ENCODE measurements around the gene PACRG.

PACRG gene

GRCh38 chr6:163218361-163218894 is 490.7 kb downstream of the PACRG start:
- DNase-seq: no peak

GRCh38 chr6:163226181-163226835 is 498.5 kb downstream of the PACRG start:
- no peak for DNase-seq

GRCh38 chr6:163226836-163227485 is 499.2 kb downstream of the PACRG start:
- no peak for DNase-seq

GRCh38 chr6:163228041-163228440 is 500.3 kb downstream of the PACRG start:
- DNase-seq: no peak

GRCh38 chr6:163229050-163229449 is 501.3 kb downstream of the PACRG start:
- DNase-seq: no peak

GRCh38 chr6:163230901-163231300 is 503.1 kb downstream of the PACRG start:
- DNase-seq: no peak

- DNase-seq: no peak
Measured at GRCh38 chr6:163231356-163232014, 503.7 kb downstream of the PACRG start.

- no peak for DNase-seq
Measured at GRCh38 chr6:163232015-163232523, 504.3 kb downstream of the PACRG start.

- no peak for DNase-seq
Measured at GRCh38 chr6:163232649-163233048, 504.9 kb downstream of the PACRG start.

GRCh38 chr6:163237110-163237509 is 509.3 kb downstream of the PACRG start:
- no peak for DNase-seq

GRCh38 chr6:163239572-163240340 is 512.0 kb downstream of the PACRG start:
- no peak for DNase-seq

GRCh38 chr6:163240556-163240955 is 512.8 kb downstream of the PACRG start:
- DNase-seq: no peak

GRCh38 chr6:163241683-163242082 is 513.9 kb downstream of the PACRG start:
- no peak for DNase-seq

- no peak for DNase-seq
Measured at GRCh38 chr6:163243083-163243482, 515.3 kb downstream of the PACRG start.

GRCh38 chr6:163243692-163244589 is 516.2 kb downstream of the PACRG start:
- DNase-seq: no peak

- DNase-seq: no peak
Measured at GRCh38 chr6:163248051-163248450, 520.3 kb downstream of the PACRG start.

GRCh38 chr6:163249651-163250101 is 521.9 kb downstream of the PACRG start:
- DNase-seq: no peak

- no peak for DNase-seq
Measured at GRCh38 chr6:163250116-163250515, 522.3 kb downstream of the PACRG start.

GRCh38 chr6:163252061-163252591 is 524.4 kb downstream of the PACRG start:
- no peak for DNase-seq

GRCh38 chr6:163253556-163254213 is 525.9 kb downstream of the PACRG start:
- DNase-seq: no peak

- DNase-seq: no peak
Measured at GRCh38 chr6:163254341-163254835, 526.6 kb downstream of the PACRG start.

Measured in NCI-H1092 treated with DMSO at 0.1 percent for 48 hours (cell line).